HT-29 (cell line): ENCODE measurements around the gene MYLK4. TPM values are rescaled to one million over a fixed set of nuclear protein-coding genes. Genes with fewer than 3 reads are reported as not detected.
A peak's percentile ranks its signal among the peaks of the same experiment; 100 is the strongest.

ENCODE experiments used
- DNase-seq: peaks from one replicate; pipeline ENCODE4 v3.0.0-alpha.2; 2015; ENCODE audit warnings: low spot score
- total RNA-seq: library from RNA; depleted of rRNA; stranded (reverse); fragments of >200 nt; shearing (Covaris generic); gene quantifications from 2 replicates; pipeline ENCODE4 v1.2.3, GENCODE V29; 2014

MYLK4 gene
- total RNA-seq, 1 experiment from 2014 or later, result 0.03 TPM

DNA sequence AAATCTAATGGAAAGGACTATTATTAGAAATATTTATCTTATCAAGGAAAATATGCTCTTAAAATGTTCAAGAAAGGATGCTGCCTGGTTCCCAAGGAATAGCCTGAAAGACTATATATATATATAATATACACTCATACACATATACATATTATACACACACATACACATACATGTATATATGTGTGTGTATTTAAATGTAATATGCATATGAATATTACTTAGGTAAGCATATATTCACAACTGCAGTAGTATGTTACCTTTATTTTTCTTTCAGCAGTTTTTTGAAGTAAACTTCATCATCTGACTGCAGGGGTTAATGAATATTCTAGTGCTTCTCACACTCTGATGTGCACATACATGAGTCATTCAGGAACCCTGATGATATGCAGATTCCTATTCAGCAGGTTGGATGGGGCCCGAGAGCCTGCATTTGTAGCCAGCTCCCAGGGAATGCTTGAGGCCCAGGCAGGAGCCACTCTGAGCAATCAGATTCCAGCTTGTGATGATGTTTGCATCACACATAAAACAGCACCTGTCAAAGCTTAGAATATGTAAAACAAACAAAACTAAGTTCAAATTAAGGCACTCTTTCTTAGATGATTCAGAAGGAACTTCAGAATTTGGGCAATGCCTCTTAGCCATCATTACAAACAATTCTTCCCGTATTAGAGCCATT, 16.1 kb downstream of the MYLK4 start:
- DNase-seq, result no peak

DNA sequence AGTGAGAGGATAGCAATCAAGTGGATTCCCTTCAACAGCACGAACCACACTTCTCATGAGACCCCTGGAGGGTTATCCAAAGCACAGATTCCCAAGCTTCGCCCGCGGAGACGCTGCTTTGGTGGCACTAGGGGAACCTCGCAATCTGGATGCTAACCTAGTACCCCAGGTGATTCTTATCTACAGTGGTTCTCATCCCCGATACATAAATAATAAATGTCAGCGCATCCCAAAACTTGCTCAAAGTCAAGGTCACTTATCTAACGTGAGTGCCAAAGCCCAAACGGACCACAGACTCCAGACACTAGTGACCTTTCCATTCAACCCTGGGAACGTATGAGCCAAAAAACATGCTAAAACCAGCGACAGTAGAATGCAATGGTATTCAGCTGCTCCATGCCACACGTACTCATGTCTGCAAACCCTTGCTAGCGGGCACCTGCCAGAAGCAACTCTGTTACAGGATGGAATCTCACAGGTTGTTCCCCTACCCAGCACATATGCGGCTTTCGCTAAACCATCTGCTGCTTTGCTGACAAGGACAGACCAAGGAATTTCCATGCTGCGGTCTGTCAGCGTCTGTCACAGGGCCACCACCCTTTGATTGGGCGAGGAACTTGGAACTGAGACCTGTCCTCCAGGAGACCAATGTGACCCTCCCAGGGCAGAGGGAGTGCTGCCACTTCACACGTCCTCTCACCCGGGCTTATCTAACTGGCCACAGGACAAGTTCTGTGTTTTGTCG, 16.8 kb downstream of the MYLK4 start:
- DNase-seq, result no peak

DNA sequence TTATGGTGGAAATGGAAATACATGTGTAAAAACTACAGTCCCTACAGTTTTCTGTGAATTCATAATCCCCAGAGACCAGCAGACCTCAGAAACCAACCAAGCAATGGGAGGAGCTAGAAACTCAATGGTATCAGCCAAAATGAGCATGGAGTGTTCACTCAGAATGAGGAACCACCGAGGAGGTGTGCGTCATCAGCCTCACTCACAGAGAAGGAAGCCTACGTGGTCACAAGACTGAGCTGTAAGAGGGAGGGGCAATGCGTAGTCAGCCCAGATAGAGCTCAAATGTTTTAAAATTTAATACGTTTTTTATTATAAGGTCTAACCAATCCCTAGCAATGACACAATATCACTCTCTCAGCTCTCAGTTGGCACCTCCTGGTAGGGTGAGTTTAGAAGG, 17.4 kb downstream of the MYLK4 start:
- no peak for DNase-seq

DNA sequence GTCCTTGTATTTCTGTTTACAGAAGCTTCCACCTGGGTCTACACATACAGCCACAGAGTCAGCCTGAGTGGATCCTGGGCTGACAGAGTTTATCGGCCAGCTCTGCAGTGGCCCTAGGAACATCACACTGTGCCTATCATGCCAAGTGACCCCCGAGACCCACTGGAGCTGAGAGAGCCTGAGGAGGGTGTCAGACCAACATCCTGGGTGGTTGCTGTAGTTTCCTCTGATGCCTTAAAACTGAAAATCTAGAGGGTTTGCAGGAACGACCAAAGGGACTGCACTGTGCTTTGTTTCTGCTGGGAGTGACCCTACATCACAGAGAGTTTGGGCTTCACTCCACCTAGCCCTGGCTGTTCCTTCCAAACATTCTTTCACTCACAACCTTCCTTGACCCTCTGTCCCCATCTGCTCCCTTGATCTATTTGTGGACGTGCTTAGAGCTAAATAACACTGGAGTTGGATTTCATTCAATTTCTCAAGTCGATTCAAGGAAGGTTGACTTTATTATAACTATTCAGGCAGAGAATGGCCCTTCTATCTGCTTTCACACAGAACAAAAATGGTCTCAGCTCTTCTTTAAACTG, 18.1 kb downstream of the MYLK4 start:
- no peak for DNase-seq

DNA sequence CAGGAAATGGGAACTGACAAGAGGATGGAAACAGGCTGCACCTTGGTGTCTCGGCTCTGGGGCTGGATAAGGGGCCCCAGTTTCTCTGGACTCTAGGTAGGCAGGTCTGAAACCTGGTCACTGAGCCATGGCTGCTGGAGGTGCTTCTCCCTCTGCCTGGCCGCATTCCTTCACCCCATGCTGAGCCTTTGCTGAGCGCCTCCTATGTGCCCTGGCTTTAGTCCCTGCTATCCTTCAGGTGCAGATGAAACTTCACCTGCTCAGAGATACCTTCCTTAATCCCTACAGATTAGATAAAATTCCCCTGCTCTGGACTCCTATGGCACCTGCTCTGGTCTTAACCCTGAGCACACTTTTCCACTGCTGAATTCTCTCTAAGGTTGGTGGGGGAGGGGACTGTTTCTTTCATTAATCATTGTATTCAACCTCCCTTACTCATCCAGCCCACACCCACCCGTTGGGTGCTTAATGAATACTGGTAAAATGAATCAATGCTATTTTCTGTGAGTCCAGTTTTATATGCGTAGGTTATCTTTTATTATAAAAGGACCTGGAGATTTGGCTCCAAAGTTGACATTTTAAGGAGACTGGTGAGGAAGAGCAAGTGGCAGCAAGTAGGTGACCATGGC, 19.3 kb downstream of the MYLK4 start:
- DNase-seq, result no peak

GRCh38 chr6:2730353-2731107, 20.2 kb downstream of the MYLK4 start:
- no peak for DNase-seq

- no peak for DNase-seq
These were observed 20.8 kb downstream of the MYLK4 start for GRCh38 chr6:2729921-2730320.

GRCh38 chr6:2725999-2726567, 24.6 kb downstream of the MYLK4 start:
- no peak for DNase-seq

DNA sequence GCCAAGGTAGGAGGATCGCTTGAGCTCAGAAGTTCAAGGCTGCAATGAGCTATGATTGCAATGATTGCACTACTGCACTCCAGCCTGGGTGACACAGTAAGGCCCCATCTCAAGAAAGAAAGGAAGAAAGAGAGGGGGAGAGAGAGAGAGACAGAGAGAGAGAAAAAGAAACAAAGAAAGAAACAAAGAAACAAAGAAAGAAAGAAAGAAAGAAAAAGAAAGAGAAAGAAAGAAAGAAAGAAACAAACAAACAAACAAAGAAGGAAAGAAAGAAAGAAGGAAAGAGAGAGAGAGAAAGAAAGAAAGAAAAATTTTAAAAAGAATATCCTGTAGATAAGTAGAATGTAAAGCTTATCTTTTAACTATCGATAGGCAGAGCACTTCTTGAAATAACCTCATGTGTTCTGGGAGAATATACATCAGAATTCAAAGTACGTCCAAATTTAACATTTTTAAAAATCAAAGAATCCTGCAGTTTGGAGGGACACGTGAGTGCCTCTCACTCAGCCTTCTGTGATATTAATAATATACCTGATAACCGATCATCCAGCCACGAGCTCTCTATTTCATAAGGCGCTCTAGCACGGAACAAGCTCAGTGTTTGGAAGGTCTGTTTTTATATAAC, 25.2 kb downstream of the MYLK4 start:
- DNase-seq, result no peak

- no peak for DNase-seq
These were observed 29.5 kb downstream of the MYLK4 start for GRCh38 chr6:2721219-2721618.

DNA sequence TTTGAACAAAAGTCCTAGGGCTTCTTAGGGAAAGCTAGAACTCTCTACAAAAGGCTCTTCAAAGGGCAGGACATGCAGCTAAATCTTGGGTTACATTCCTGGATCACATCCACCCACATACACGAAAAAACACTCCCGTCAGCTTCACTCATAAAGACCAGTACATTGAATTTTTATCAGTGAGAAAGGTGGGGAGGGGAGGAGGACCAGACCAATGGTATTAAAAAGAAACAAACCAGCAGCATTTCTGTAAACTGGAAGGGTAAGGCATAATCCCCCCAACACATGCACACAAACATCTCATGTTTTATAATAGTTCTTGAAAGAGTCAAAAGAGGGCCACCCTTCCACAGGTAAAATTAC, 31.6 kb downstream of the MYLK4 start:
- no peak for DNase-seq

GRCh38 chr6:2718334-2719092, 32.2 kb downstream of the MYLK4 start:
- DNase-seq, result no peak

GRCh38 chr6:2716936-2717700, 33.6 kb downstream of the MYLK4 start:
- peak; percentile 15 for DNase-seq

DNA sequence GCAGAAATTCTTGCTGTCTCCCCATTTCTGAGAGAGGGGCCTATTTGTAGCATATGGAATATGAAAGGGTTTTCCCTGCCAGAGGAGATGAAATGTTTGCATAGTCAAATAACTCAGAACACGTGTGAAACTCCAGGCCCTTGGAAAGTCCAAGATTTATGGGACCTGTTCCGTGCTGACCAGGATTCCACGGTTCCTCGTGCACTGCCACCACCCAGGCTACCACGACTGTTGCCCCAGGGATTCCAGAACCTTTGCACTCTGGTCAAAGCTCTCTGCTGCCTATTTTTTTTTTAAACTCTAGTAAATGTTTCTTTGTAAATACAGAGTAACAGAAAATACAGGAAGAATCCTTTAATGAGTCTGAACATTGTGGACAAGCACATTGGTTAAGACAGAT, 35.0 kb downstream of the MYLK4 start:
- DNase-seq, result peak; percentile 26

DNA sequence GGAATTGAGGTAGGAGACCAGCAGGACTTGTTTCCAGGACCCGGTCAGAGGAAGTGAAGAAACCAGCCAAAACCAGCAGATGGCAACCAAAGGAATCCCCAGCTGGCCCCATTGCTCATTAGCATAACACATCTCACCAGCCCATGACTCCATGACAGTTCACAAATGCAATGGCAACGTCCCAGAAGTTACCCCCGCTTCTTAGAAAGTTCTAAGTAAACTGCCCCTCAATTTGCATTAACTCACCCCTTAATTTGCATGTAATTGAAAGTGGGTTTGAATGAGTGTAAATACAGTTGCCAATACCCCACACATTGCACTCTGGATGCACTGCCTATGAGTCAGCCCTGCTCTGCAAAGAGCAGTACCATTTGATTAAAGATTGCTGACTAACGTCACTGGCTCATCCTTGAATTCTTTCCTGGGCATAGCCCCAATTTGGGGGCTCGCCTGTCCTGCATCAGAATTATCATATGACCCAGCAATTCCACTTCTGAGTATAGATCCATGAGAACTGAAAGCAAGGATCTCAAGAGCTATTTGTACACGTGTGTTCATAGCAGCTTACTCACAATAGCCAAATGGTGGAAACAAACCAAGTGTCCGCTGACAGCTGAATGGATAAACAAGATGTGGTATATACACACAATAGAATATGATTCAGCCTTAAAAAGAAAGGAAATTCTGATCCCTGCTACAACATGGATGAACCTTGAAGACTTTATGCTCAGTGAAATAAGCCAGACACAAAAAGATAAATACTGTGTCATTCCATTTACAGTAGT, 36.4 kb downstream of the MYLK4 start:
- no peak for DNase-seq

GRCh38 chr6:2713473-2714110, 37.1 kb downstream of the MYLK4 start:
- DNase-seq, result no peak

- no peak for DNase-seq
These were observed 38.6 kb downstream of the MYLK4 start for GRCh38 chr6:2712102-2712501.

DNA sequence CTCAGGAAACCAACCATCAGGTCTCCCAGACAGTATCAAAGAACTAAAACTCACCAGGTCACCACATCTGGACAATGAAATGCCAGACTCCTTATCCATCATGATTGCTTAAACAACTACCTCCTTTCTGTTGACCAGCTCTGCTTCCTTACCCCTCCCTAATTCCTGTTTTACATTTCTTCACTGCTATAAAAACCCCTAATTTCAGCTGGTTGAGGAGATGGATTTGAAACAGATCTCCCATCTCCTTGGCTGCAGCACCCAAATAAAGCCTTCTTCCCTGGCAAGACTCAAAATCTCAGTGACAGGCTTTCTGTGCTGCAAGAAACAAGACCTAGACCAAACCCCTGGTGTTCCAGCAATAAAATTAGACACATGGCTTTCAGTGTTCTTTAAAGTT, 40.3 kb downstream of the MYLK4 start:
- DNase-seq, result no peak
